ENCODE data around the gene FKBP15. TPM values are rescaled to one million over a fixed set of nuclear protein-coding genes. Genes with fewer than 3 reads are reported as not detected.
"Not testable (repeated sequence)": the region's sequence is repeated elsewhere in the genome, so short reads cannot be mapped to it uniquely, and the experiment has no call there.

The FKBP15 gene
- polyA plus RNA-seq, 2 donors: 10.5 to 11.6 TPM

GRCh38 chr9:113238202-113238858 lies 17.3 kb upstream of the FKBP15 start:
- H3K4me1 ChIP-seq (ENCODE audit: control insufficient read depth in 2 of 2, insufficient read depth in 2 of 2, low read length in 1 of 2): peaks cover 0 to 2% of the 10 kb centered on the region in 2 donors
- no peak overlapping the region for H3K27ac ChIP-seq (ENCODE audit: low read depth in 2 of 2, low read length in 1 of 2)
- no peak overlapping the region for H3K4me3 ChIP-seq (ENCODE audit: low read depth in 1 of 2, low read length in 2 of 2)
- no peaks in the 10 kb centered on the region for H3K36me3 ChIP-seq (ENCODE audit: control insufficient read depth in 2 of 2, insufficient read depth in 2 of 2, low read length in 1 of 2)
- H3K27me3 ChIP-seq (ENCODE audit: control insufficient read depth in 1 of 2, insufficient read depth in 2 of 2, low read length in 2 of 2): no peaks in the 10 kb centered on the region
- no peaks in the 10 kb centered on the region for H3K9me3 ChIP-seq (ENCODE audit: control insufficient read depth in 2 of 2, insufficient read depth in 1 of 2, low read depth in 1 of 2, low read length in 1 of 2)
- 87 to 92% methylated on average over 10 of the region's 10 CpGs for WGBS, 2 donors

GRCh38 chr9:113237026-113237425 lies 15.9 kb upstream of the FKBP15 start:
- no peak overlapping the region for H3K4me3 ChIP-seq (ENCODE audit: low read depth in 1 of 2, low read length in 2 of 2)
- H3K27me3 ChIP-seq (ENCODE audit: control insufficient read depth in 1 of 2, insufficient read depth in 2 of 2, low read length in 2 of 2): no peaks in the 10 kb centered on the region
- peaks cover 0 to 2% of the 10 kb centered on the region in 2 donors for H3K4me1 ChIP-seq (ENCODE audit: control insufficient read depth in 2 of 2, insufficient read depth in 2 of 2, low read length in 1 of 2)
- H3K36me3 ChIP-seq (ENCODE audit: control insufficient read depth in 2 of 2, insufficient read depth in 2 of 2, low read length in 1 of 2): no peaks in the 10 kb centered on the region
- H3K9me3 ChIP-seq (ENCODE audit: control insufficient read depth in 2 of 2, insufficient read depth in 1 of 2, low read depth in 1 of 2, low read length in 1 of 2): no peaks in the 10 kb centered on the region
- WGBS, 2 donors: 91 to 92% methylated on average over 4 of the region's 4 CpGs
- H3K27ac ChIP-seq (ENCODE audit: low read depth in 2 of 2, low read length in 1 of 2): no peak overlapping the region

- not testable (repeated sequence) for H3K36me3 ChIP-seq (ENCODE audit: control insufficient read depth in 2 of 2, insufficient read depth in 2 of 2, low read length in 1 of 2); H3K27ac ChIP-seq (ENCODE audit: low read depth in 2 of 2, low read length in 1 of 2); H3K9me3 ChIP-seq (ENCODE audit: control insufficient read depth in 2 of 2, insufficient read depth in 1 of 2, low read depth in 1 of 2, low read length in 1 of 2); H3K4me3 ChIP-seq (ENCODE audit: low read depth in 1 of 2, low read length in 2 of 2); H3K4me1 ChIP-seq (ENCODE audit: control insufficient read depth in 2 of 2, insufficient read depth in 2 of 2, low read length in 1 of 2); H3K27me3 ChIP-seq (ENCODE audit: control insufficient read depth in 1 of 2, insufficient read depth in 2 of 2, low read length in 2 of 2)
- 77 to 88% methylated on average over 10 of the region's 10 CpGs for WGBS, 2 donors
These were observed 14.7 kb upstream of the FKBP15 start for GRCh38 chr9:113235701-113236255.

GRCh38 chr9:113231701-113232100 lies 10.6 kb upstream of the FKBP15 start:
- Histone ChIP-seq H3K36me3 (ENCODE audit: control insufficient read depth in 2 of 2, insufficient read depth in 2 of 2, low read length in 1 of 2) (no peaks in the 10 kb centered on the region), H3K27ac (ENCODE audit: low read depth in 2 of 2, low read length in 1 of 2) (no peak overlapping the region), H3K27me3 (ENCODE audit: control insufficient read depth in 1 of 2, insufficient read depth in 2 of 2, low read length in 2 of 2) (no peaks in the 10 kb centered on the region), H3K4me3 (ENCODE audit: low read depth in 1 of 2, low read length in 2 of 2) (no peak overlapping the region), H3K4me1 (ENCODE audit: control insufficient read depth in 2 of 2, insufficient read depth in 2 of 2, low read length in 1 of 2) (no peaks in the 10 kb centered on the region), H3K9me3 (ENCODE audit: control insufficient read depth in 2 of 2, insufficient read depth in 1 of 2, low read depth in 1 of 2, low read length in 1 of 2) (no peaks in the 10 kb centered on the region)
- WGBS, 2 donors: 88 to 98% methylated on average over 2 of the region's 2 CpGs

GRCh38 chr9:113228130-113228665 lies 7.1 kb upstream of the FKBP15 start:
- H3K27me3 ChIP-seq (ENCODE audit: control insufficient read depth in 1 of 2, insufficient read depth in 2 of 2, low read length in 2 of 2): no peaks in the 10 kb centered on the region
- H3K27ac ChIP-seq (ENCODE audit: low read depth in 2 of 2, low read length in 1 of 2): no peak overlapping the region
- no peaks in the 10 kb centered on the region for H3K36me3 ChIP-seq (ENCODE audit: control insufficient read depth in 2 of 2, insufficient read depth in 2 of 2, low read length in 1 of 2)
- H3K4me1 ChIP-seq (ENCODE audit: control insufficient read depth in 2 of 2, insufficient read depth in 2 of 2, low read length in 1 of 2): no peaks in the 10 kb centered on the region
- no peak overlapping the region for H3K4me3 ChIP-seq (ENCODE audit: low read depth in 1 of 2, low read length in 2 of 2)
- 63 to 74% methylated on average over 3 of the region's 3 CpGs for WGBS, 2 donors
- H3K9me3 ChIP-seq (ENCODE audit: control insufficient read depth in 2 of 2, insufficient read depth in 1 of 2, low read depth in 1 of 2, low read length in 1 of 2): no peaks in the 10 kb centered on the region

GRCh38 chr9:113227436-113227835 lies 6.4 kb upstream of the FKBP15 start:
- Histone ChIP-seq H3K4me3 (ENCODE audit: low read depth in 1 of 2, low read length in 2 of 2) (no peak overlapping the region), H3K36me3 (ENCODE audit: control insufficient read depth in 2 of 2, insufficient read depth in 2 of 2, low read length in 1 of 2) (no peaks in the 10 kb centered on the region), H3K9me3 (ENCODE audit: control insufficient read depth in 2 of 2, insufficient read depth in 1 of 2, low read depth in 1 of 2, low read length in 1 of 2) (no peaks in the 10 kb centered on the region), H3K27ac (ENCODE audit: low read depth in 2 of 2, low read length in 1 of 2) (no peak overlapping the region), H3K27me3 (ENCODE audit: control insufficient read depth in 1 of 2, insufficient read depth in 2 of 2, low read length in 2 of 2) (no peaks in the 10 kb centered on the region), H3K4me1 (ENCODE audit: control insufficient read depth in 2 of 2, insufficient read depth in 2 of 2, low read length in 1 of 2) (peaks cover 0 to 3% of the 10 kb centered on the region in 2 donors)
- WGBS, 2 donors: 43 to 86% methylated on average over 1 of the region's 1 CpG

- WGBS, 2 donors: 86 to 90% methylated on average over 2 of the region's 2 CpGs
- H3K9me3 ChIP-seq (ENCODE audit: control insufficient read depth in 2 of 2, insufficient read depth in 1 of 2, low read depth in 1 of 2, low read length in 1 of 2): no peaks in the 10 kb centered on the region
- H3K27ac ChIP-seq (ENCODE audit: low read depth in 2 of 2, low read length in 1 of 2): no peak overlapping the region
- H3K27me3 ChIP-seq (ENCODE audit: control insufficient read depth in 1 of 2, insufficient read depth in 2 of 2, low read length in 2 of 2): no peaks in the 10 kb centered on the region
- H3K36me3 ChIP-seq (ENCODE audit: control insufficient read depth in 2 of 2, insufficient read depth in 2 of 2, low read length in 1 of 2): no peaks in the 10 kb centered on the region
- H3K4me1 ChIP-seq (ENCODE audit: control insufficient read depth in 2 of 2, insufficient read depth in 2 of 2, low read length in 1 of 2): peaks cover 4 to 5% of the 10 kb centered on the region in 2 donors
- no peak overlapping the region for H3K4me3 ChIP-seq (ENCODE audit: low read depth in 1 of 2, low read length in 2 of 2)
These were observed 2.9 kb upstream of the FKBP15 start for GRCh38 chr9:113223963-113224362.

- Histone ChIP-seq H3K27ac (ENCODE audit: low read depth in 2 of 2, low read length in 1 of 2) (peak overlapping the region in 1 of 2 donors; percentile 13), H3K27me3 (ENCODE audit: control insufficient read depth in 1 of 2, insufficient read depth in 2 of 2, low read length in 2 of 2) (no peaks in the 10 kb centered on the region), H3K9me3 (ENCODE audit: control insufficient read depth in 2 of 2, insufficient read depth in 1 of 2, low read depth in 1 of 2, low read length in 1 of 2) (no peaks in the 10 kb centered on the region), H3K4me1 (ENCODE audit: control insufficient read depth in 2 of 2, insufficient read depth in 2 of 2, low read length in 1 of 2) (peaks cover 4 to 5% of the 10 kb centered on the region in 2 donors), H3K4me3 (ENCODE audit: low read depth in 1 of 2, low read length in 2 of 2) (peak overlapping the region; percentile 79 to 91), H3K36me3 (ENCODE audit: control insufficient read depth in 2 of 2, insufficient read depth in 2 of 2, low read length in 1 of 2) (no peaks in the 10 kb centered on the region)
- 39 to 50% methylated on average over 5 of the region's 5 CpGs for WGBS, 2 donors
These were observed 1.4 kb upstream of the FKBP15 start for GRCh38 chr9:113222482-113222841.

GRCh38 chr9:113221800-113222481 lies 864 bp upstream of the FKBP15 start:
- Histone ChIP-seq H3K4me3 (ENCODE audit: low read depth in 1 of 2, low read length in 2 of 2) (peak overlapping the region; percentile 79 to 91), H3K36me3 (ENCODE audit: control insufficient read depth in 2 of 2, insufficient read depth in 2 of 2, low read length in 1 of 2) (no peaks in the 10 kb centered on the region), H3K9me3 (ENCODE audit: control insufficient read depth in 2 of 2, insufficient read depth in 1 of 2, low read depth in 1 of 2, low read length in 1 of 2) (no peaks in the 10 kb centered on the region), H3K27ac (ENCODE audit: low read depth in 2 of 2, low read length in 1 of 2) (peak overlapping the region; percentile 78 to 87), H3K27me3 (ENCODE audit: control insufficient read depth in 1 of 2, insufficient read depth in 2 of 2, low read length in 2 of 2) (no peaks in the 10 kb centered on the region), H3K4me1 (ENCODE audit: control insufficient read depth in 2 of 2, insufficient read depth in 2 of 2, low read length in 1 of 2) (peaks cover 4 to 5% of the 10 kb centered on the region in 2 donors)
- WGBS, 2 donors: 7 to 13% methylated on average over 20 of the region's 20 CpGs
